ENCODE results near the gene VPS25. TPM values are rescaled to one million over a fixed set of nuclear protein-coding genes. Genes with fewer than 3 reads are reported as not detected.

VPS25 gene
- total RNA-seq, 1 donor from 2014 or later, result 77.5 TPM

GRCh38 chr17:42772945-42773289 is 332 bp upstream of the VPS25 start:
- Histone ChIP-seq H3K9ac (peak overlapping the region; percentile 77), H3K79me2 (ENCODE audit: low read depth) (peaks cover 12% of the 10 kb centered on the region), H3K4me3 (peak overlapping the region; percentile 71), H3K4me1 (no peaks in the 10 kb centered on the region), H3K4me2 (peak overlapping the region; percentile 86), H3F3A (ENCODE audit: low read depth) (peaks cover 6% of the 10 kb centered on the region), H4K20me1 (ENCODE audit: low read depth) (no peaks in the 10 kb centered on the region), H3K36me3 (no peaks in the 10 kb centered on the region), H3K9me3 (ENCODE audit: low read depth) (no peaks in the 10 kb centered on the region), H3K27me3 (no peaks in the 10 kb centered on the region), H3K27ac (no peak overlapping the region), H2AFZ (replicated peaks) (peak overlapping the region; percentile 90)
- DNase-seq (ENCODE audit: low spot score), result no peak
- H3K36me3 Mint-ChIP-seq, result peaks cover 5% of the 10 kb centered on the region
- no peaks in the 10 kb centered on the region for H3K9me3 Mint-ChIP-seq
- TF ChIP-seq EZH2phosphoT487 (IDR thresholded peaks at IDR 0.05), result no peak
- TF ChIP-seq EZH2 (IDR thresholded peaks at IDR 0.05), result no peak
- TF ChIP-seq CTCF (IDR thresholded peaks at IDR 0.05), result no peak
- peaks cover 28% of the 10 kb centered on the region for H3K4me1 Mint-ChIP-seq
- peak overlapping the region; percentile 100 for H3K4me3 Mint-ChIP-seq
- H3K27ac Mint-ChIP-seq, result peak overlapping the region; percentile 99
- H3K27me3 Mint-ChIP-seq (ENCODE audit: insufficient read depth, low read depth), result peaks cover 5% of the 10 kb centered on the region

GRCh38 chr17:42774066-42774745 is 957 bp downstream of the VPS25 start:
- H3K79me2 ChIP-seq (ENCODE audit: low read depth), result peaks cover 12% of the 10 kb centered on the region
- Mint-ChIP-seq H3K36me3 (peaks cover 8% of the 10 kb centered on the region), H3K4me3 (peak overlapping the region; percentile 100), H3K4me1 (peaks cover 28% of the 10 kb centered on the region), H3K27ac (peak overlapping the region; percentile 99), H3K27me3 (ENCODE audit: insufficient read depth, low read depth) (peaks cover 5% of the 10 kb centered on the region), H3K9me3 (no peaks in the 10 kb centered on the region)
- H3K9ac ChIP-seq, result peak overlapping the region; percentile 77
- H3K9me3 ChIP-seq (ENCODE audit: low read depth), result no peaks in the 10 kb centered on the region
- DNase-seq (ENCODE audit: low spot score), result no peak
- H3K27me3 ChIP-seq, result no peaks in the 10 kb centered on the region
- H3K4me2 ChIP-seq, result peak overlapping the region; percentile 86
- TF ChIP-seq EZH2 (IDR thresholded peaks at IDR 0.05) (no peak), EZH2phosphoT487 (IDR thresholded peaks at IDR 0.05) (no peak), CTCF (IDR thresholded peaks at IDR 0.05) (no peak)
- H4K20me1 ChIP-seq (ENCODE audit: low read depth), result peaks cover 8% of the 10 kb centered on the region
- H3K27ac ChIP-seq, result no peak overlapping the region
- H3K4me1 ChIP-seq, result no peaks in the 10 kb centered on the region
- no peaks in the 10 kb centered on the region for H3K36me3 ChIP-seq
- peaks cover 14% of the 10 kb centered on the region for H3F3A ChIP-seq (ENCODE audit: low read depth)
- H3K4me3 ChIP-seq, result peak overlapping the region; percentile 71
- no peak overlapping the region for H2AFZ ChIP-seq (replicated peaks)

- no peaks in the 10 kb centered on the region for H3K36me3 ChIP-seq
- peaks cover 37% of the 10 kb centered on the region for H3K4me1 Mint-ChIP-seq
- no peak overlapping the region for H3K4me3 ChIP-seq
- peaks cover 7% of the 10 kb centered on the region for H3K27me3 ChIP-seq
- H3K9ac ChIP-seq, result no peak overlapping the region
- no peak overlapping the region for H2AFZ ChIP-seq (replicated peaks)
- peaks cover 11% of the 10 kb centered on the region for H3K27me3 Mint-ChIP-seq (ENCODE audit: insufficient read depth, low read depth)
- no peaks in the 10 kb centered on the region for H3K9me3 ChIP-seq (ENCODE audit: low read depth)
- H3K36me3 Mint-ChIP-seq, result peaks cover 8% of the 10 kb centered on the region
- H3K4me1 ChIP-seq, result no peaks in the 10 kb centered on the region
- no peak overlapping the region for H3K4me2 ChIP-seq
- DNase-seq (ENCODE audit: low spot score), result no peak
- H3K4me3 Mint-ChIP-seq, result peak overlapping the region; percentile 100
- no peak overlapping the region for H3K27ac ChIP-seq
- peaks cover 18% of the 10 kb centered on the region for H4K20me1 ChIP-seq (ENCODE audit: low read depth)
- H3K27ac Mint-ChIP-seq, result no peak overlapping the region
- H3K79me2 ChIP-seq (ENCODE audit: low read depth), result peaks cover 12% of the 10 kb centered on the region
- peaks cover 26% of the 10 kb centered on the region for H3F3A ChIP-seq (ENCODE audit: low read depth)
- no peaks in the 10 kb centered on the region for H3K9me3 Mint-ChIP-seq
- TF ChIP-seq EZH2phosphoT487 (IDR thresholded peaks at IDR 0.05) (no peak), EZH2 (IDR thresholded peaks at IDR 0.05) (no peak), CTCF (IDR thresholded peaks at IDR 0.05) (no peak)
These were observed 2.4 kb downstream of the VPS25 start for GRCh38 chr17:42775534-42776098.

Data from neural progenitor cell (in vitro differentiated cells).